Lower lobe of right lung (tissue), 2 donors: ENCODE measurements around the gene CHDH. TPM values are rescaled to one million over a fixed set of nuclear protein-coding genes. Genes with fewer than 3 reads are reported as not detected.

Source experiments
- ATAC-seq, 2 donors: fragments of 200-7000 bp; cut with Tn5 transposase; one replicate each; pipeline ENCODE4 v1.9.1; 2020 to 2022; ENCODE audit warnings: mild to moderate bottlenecking in 2 of 2, moderate library complexity in 2 of 2
- DNase-seq: peaks from one replicate; pipeline ENCODE4 v3.0.0-alpha.2; 2020
- H3K27ac ChIP-seq: fragments of 200-600 bp; one replicate; pipeline ENCODE4 v1.8.0; 2022
- H3K27me3 ChIP-seq: fragments of 200-600 bp; one replicate; pipeline ENCODE4 v1.8.0; 2022; ENCODE audit warnings: low read depth
- H3K36me3 ChIP-seq: fragments of 200-600 bp; one replicate; pipeline ENCODE4 v1.8.0; 2022; ENCODE audit warnings: mild to moderate bottlenecking
- H3K4me1 ChIP-seq: fragments of 200-600 bp; one replicate; pipeline ENCODE4 v1.8.0; 2022
- H3K4me3 ChIP-seq: fragments of 200-600 bp; one replicate; pipeline ENCODE4 v1.8.0; 2022; ENCODE audit warnings: mild to moderate bottlenecking
- H3K9me3 ChIP-seq: fragments of 200-600 bp; one replicate; pipeline ENCODE4 v1.8.0; 2022
- intact Hi-C: fragments of 100-400 bp; cut with DNase I; formaldehyde crosslinking; loops from one replicate; pipeline ENCODE4 v1.11.0; 2022
- total RNA-seq: library from RNA; stranded (reverse); fragmentation: NEBNext Ultra II Directional; extraction: Animal tissue kit (Norgen Biotek cat#: 25700); gene quantifications from one replicate; pipeline ENCODE4 v1.2.1, GENCODE V29; 2021
- TF ChIP-seq, protein P1 (sequence below): fragments of 200-600 bp; IDR thresholded peaks from one replicate; pipeline ENCODE4 v1.8.0; 2022; ENCODE audit warnings: antibody characterized with exemption, mild to moderate bottlenecking
- donor health status: DM: no; HTN: yes; CAD: no; lungs with severe emphysema.

The CHDH gene
- total RNA-seq, 1 donor from 2014 or later: 17.3 TPM

DNA sequence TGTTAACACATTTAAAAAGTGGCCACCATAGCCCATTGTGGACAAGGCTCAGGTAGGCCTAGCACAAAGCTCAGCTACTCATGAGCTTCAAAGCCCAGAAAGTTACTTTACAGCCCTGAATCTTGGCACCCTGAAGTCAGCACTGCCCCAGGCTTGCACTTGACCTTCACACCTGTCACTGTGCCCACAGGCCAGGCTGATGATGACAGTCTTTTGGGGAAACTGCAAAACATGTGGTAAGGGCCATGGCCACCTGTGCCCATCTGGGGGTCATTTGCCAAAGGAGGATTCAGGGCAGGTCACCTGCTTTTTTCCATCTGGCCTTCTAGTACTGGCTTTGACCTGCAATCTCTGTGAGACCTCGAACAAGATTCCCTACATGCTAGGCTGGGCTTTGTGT is 11.0 kb downstream of the CHDH start:
- TF ChIP-seq, protein P1, sequence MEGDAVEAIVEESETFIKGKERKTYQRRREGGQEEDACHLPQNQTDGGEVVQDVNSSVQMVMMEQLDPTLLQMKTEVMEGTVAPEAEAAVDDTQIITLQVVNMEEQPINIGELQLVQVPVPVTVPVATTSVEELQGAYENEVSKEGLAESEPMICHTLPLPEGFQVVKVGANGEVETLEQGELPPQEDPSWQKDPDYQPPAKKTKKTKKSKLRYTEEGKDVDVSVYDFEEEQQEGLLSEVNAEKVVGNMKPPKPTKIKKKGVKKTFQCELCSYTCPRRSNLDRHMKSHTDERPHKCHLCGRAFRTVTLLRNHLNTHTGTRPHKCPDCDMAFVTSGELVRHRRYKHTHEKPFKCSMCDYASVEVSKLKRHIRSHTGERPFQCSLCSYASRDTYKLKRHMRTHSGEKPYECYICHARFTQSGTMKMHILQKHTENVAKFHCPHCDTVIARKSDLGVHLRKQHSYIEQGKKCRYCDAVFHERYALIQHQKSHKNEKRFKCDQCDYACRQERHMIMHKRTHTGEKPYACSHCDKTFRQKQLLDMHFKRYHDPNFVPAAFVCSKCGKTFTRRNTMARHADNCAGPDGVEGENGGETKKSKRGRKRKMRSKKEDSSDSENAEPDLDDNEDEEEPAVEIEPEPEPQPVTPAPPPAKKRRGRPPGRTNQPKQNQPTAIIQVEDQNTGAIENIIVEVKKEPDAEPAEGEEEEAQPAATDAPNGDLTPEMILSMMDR: no peak
- Histone ChIP-seq H3K4me1 (no peaks in the 10 kb centered on the region), H3K27ac (no peak overlapping the region), H3K9me3 (no peaks in the 10 kb centered on the region), H3K27me3 (no peaks in the 10 kb centered on the region), H3K4me3 (no peak overlapping the region), H3K36me3 (no peaks in the 10 kb centered on the region)
- intact Hi-C loops: no loop called here
- ATAC-seq: no peak
- DNase-seq: no peak

DNA sequence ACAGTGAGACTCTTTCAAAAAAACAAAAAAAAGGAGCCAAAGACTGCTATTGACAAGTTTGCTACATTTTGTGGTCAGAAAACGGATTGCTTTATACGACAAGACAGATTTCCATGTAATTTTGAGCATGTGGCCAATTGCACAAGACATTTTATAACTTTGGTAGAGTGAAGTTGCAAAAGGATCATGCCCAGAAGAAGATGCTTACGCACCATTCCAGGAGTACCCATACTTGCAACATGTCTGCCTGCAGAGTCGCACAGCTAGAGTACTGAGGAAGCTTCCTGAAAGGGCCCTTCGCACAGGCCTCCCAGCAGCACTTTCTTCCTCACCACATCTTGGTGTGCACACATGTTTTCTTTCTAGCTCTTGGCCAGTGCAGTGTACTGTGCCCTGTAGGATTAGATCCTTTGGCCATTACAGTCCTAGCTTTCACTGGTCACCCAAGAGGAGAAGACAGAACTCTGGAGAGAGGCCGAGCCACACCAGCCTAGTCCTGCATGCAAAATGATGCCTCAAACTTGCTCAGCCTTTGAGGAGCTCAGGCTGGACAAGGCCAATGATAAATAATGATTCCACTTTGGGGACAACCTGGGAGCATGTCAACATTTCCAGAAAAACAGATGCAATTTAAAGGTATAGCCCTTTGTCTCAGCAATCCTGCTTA is 11.7 kb downstream of the CHDH start:
- H3K36me3 ChIP-seq: no peaks in the 10 kb centered on the region
- DNase-seq: no peak
- H3K4me1 ChIP-seq: no peaks in the 10 kb centered on the region
- intact Hi-C loops: no loop called here
- TF ChIP-seq, protein P1: no peak
- H3K4me3 ChIP-seq: no peak overlapping the region
- peak; percentile 66 to 74 for ATAC-seq
- H3K27me3 ChIP-seq: no peaks in the 10 kb centered on the region
- H3K9me3 ChIP-seq: no peaks in the 10 kb centered on the region
- no peak overlapping the region for H3K27ac ChIP-seq

DNA sequence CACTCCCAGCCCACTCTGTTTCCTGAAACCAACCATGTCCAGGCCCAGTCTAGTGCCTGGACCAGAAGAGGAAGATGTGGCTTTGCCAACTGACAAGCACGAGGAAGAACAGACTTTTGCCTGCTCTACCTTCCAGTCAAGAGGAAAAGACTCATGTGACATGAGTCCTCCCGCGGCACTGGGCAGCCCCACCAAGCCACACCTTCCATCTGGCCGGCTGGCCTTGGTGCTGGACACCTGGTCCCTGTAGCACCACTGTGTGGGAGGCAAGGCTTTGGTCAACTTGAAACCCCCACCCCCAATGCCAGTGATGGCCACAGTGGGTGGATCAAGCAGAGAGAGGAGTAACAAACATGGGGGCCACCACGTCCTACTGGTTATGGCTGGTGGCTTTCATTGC is 12.5 kb downstream of the CHDH start:
- ATAC-seq (peak; percentile 51 to 53), DNase-seq (no peak)
- TF ChIP-seq, protein P1: no peak
- H3K4me1 ChIP-seq: no peaks in the 10 kb centered on the region
- H3K36me3 ChIP-seq: no peaks in the 10 kb centered on the region
- intact Hi-C loops: no loop called here
- no peaks in the 10 kb centered on the region for H3K9me3 ChIP-seq
- H3K27me3 ChIP-seq: no peaks in the 10 kb centered on the region
- H3K27ac ChIP-seq: no peak overlapping the region
- H3K4me3 ChIP-seq: no peak overlapping the region

DNA sequence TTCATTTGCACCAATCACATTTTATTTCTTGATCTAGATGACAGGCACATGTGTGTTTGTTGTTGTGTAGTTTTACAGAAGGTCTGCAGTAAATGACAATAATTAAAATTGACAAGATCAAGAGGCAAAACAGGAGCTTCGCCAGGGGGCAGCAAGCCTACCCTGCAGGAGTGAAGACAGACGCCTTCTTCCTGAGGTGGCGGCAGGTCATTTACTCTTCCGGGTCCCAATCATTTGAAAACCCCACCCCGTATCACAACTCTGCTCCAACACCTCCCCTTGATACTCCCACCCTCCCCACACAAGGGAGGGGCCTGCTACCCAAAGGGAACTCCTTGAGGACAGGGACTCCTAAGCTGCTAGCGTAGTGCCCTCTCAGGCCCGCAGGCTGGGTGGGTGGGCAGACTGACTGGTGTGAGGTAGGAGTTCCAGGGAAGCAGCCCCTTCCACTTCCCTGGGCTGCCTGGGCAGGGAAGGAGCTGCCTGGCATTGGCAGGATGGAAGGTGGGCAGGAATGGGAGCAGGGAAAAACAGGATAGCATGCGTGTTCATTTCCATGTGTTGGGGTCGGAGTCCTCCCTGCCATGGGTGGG is 13.1 kb downstream of the CHDH start:
- intact Hi-C loops: no loop called here
- Histone ChIP-seq H3K27ac (no peak overlapping the region), H3K4me3 (no peak overlapping the region), H3K27me3 (no peaks in the 10 kb centered on the region), H3K36me3 (no peaks in the 10 kb centered on the region), H3K4me1 (no peaks in the 10 kb centered on the region), H3K9me3 (no peaks in the 10 kb centered on the region)
- TF ChIP-seq, protein P1: no peak
- ATAC-seq: no peak
- no peak for DNase-seq

DNA sequence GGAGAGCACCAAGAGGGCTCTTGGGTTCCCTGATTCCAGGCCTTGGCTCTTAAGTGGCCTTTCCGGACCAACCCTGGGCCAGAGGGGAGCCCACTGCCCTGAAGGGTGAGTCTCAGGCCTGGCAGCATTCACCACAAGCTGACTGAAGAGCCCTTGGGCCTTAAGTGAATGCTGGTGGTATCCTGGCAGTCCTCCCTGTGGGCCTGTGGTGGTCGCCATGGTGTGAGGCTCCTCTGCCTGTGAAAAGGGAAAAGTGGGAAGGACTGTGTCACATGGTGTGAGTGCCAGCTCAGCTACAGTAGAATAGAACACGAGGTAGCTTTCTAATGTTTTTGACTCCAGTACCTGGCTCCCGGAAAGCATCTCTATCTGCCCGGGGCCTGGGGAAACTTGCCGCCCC is 15.3 kb downstream of the CHDH start:
- no peaks in the 10 kb centered on the region for H3K36me3 ChIP-seq
- intact Hi-C loops: no loop called here
- H3K9me3 ChIP-seq: no peaks in the 10 kb centered on the region
- ATAC-seq: no peak
- no peaks in the 10 kb centered on the region for H3K4me1 ChIP-seq
- H3K27ac ChIP-seq: no peak overlapping the region
- DNase-seq: no peak
- H3K4me3 ChIP-seq: no peak overlapping the region
- no peaks in the 10 kb centered on the region for H3K27me3 ChIP-seq
- TF ChIP-seq, protein P1: no peak
